IPS-20b (cell line): ENCODE data around the gene SLC35F3.

ENCODE experiments used
- H3K27ac ChIP-seq: one replicate; pipeline ENCODE4 v1.5.1; 2013; ENCODE audit warnings: low read length
- H3K27me3 ChIP-seq: 2 replicates; pipeline ENCODE4 v1.6.1; 2013; ENCODE audit warnings: mild to moderate bottlenecking, low read length, inconsistent platforms; ENCODE audit not compliant: insufficient read depth
- H3K36me3 ChIP-seq: 2 replicates; pipeline ENCODE4 v1.6.1; 2013; ENCODE audit warnings: low read depth, mild to moderate bottlenecking, inconsistent platforms, low read length, moderate library complexity; ENCODE audit not compliant: insufficient read depth
- H3K4me1 ChIP-seq: 2 replicates; pipeline ENCODE4 v1.6.1; 2013; ENCODE audit warnings: mild to moderate bottlenecking, control low read depth, inconsistent platforms, low read length, moderate library complexity; ENCODE audit not compliant: insufficient read depth
- H3K4me3 ChIP-seq: 2 replicates; pipeline ENCODE4 v1.5.1; 2013; ENCODE audit warnings: mild to moderate bottlenecking, low read length, inconsistent platforms
- H3K9ac ChIP-seq: 2 replicates; pipeline ENCODE4 v1.6.1; 2013; ENCODE audit warnings: low read depth, mild to moderate bottlenecking, inconsistent platforms, low read length, moderate library complexity
- H3K9me3 ChIP-seq: 2 replicates; pipeline ENCODE4 v1.6.1; 2013; ENCODE audit warnings: mild to moderate bottlenecking, low read depth, low read length, inconsistent platforms; ENCODE audit not compliant: insufficient read depth

SLC35F3 gene

GRCh38 chr1:234309598-234310459 lies 405.4 kb downstream of the SLC35F3 start:
- Histone ChIP-seq H3K4me3 (no peak overlapping the region), H3K27ac (no peak overlapping the region), H3K9me3 (no peaks in the 10 kb centered on the region), H3K27me3 (no peaks in the 10 kb centered on the region), H3K36me3 (no peaks in the 10 kb centered on the region), H3K9ac (no peak overlapping the region), H3K4me1 (peaks cover 7% of the 10 kb centered on the region)

DNA sequence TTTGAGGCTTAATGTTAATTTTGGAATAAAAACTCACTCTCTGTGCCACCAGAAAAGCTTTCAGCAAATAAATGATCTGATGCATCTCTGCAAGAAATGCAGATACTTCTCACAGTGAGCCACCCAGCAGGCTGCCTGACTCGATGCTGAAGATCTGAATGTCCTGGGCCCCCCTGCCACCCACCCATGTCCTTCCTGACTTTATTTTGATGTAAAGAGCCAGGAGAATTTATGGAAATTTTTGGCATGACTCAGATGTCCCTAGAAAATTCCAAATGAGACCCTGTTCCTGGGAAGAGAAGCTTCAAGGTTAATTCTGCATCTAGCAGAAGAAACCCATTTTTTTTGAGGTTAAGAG lies 406.0 kb downstream of the SLC35F3 start:
- no peaks in the 10 kb centered on the region for H3K9me3 ChIP-seq
- no peak overlapping the region for H3K9ac ChIP-seq
- no peak overlapping the region for H3K4me3 ChIP-seq
- H3K36me3 ChIP-seq = no peaks in the 10 kb centered on the region
- no peak overlapping the region for H3K27ac ChIP-seq
- H3K4me1 ChIP-seq = peaks cover 7% of the 10 kb centered on the region
- no peaks in the 10 kb centered on the region for H3K27me3 ChIP-seq

DNA sequence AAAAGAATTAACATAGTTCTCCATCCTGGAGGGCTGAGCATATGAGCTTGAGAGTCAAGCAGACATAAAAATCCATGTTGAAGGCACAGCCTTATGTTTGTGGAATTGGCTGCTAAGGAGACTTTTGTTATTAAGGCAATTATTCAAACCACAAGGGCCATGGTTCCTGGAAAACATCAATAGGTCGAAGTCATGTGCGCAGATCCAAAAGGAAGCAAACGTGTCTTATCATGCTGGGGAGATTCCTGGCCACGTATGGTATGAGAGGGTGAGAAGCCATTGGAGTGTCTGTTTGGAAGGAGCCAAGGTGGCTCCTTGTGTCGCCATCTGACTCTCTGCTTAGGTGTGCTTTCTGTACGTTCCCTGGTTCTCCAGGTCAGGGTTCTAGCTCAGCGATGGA lies 406.9 kb downstream of the SLC35F3 start:
- peaks cover 7% of the 10 kb centered on the region for H3K4me1 ChIP-seq
- no peak overlapping the region for H3K4me3 ChIP-seq
- no peak overlapping the region for H3K9ac ChIP-seq
- no peaks in the 10 kb centered on the region for H3K36me3 ChIP-seq
- H3K27me3 ChIP-seq = no peaks in the 10 kb centered on the region
- no peak overlapping the region for H3K27ac ChIP-seq
- H3K9me3 ChIP-seq = no peaks in the 10 kb centered on the region

DNA sequence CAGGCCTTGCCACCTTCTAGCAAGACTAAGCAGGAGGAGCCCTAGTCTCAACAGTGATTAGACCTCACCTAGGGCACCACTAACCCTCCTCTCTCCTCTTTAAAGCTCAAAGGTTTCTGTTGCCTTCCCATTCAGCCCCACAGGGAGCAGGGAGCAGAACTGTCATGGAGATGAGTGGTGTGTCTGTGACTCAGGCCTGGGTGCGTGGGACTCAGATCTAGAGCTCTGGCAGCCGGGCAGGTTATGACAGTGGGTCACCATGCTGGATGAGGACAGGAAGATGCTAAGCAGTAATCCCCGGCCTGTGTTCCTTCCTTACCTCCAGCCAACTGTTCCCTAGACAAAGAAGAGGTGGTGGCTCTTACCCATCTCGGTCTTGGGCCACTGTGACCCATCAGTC lies 408.7 kb downstream of the SLC35F3 start:
- no peaks in the 10 kb centered on the region for H3K36me3 ChIP-seq
- H3K27ac ChIP-seq = no peak overlapping the region
- H3K9ac ChIP-seq = no peak overlapping the region
- H3K4me3 ChIP-seq = no peak overlapping the region
- peaks cover 9% of the 10 kb centered on the region for H3K4me1 ChIP-seq
- no peaks in the 10 kb centered on the region; the same call in 1 of the 2 replicates for H3K27me3 ChIP-seq
- H3K9me3 ChIP-seq = no peaks in the 10 kb centered on the region

GRCh38 chr1:234315091-234315541 lies 410.6 kb downstream of the SLC35F3 start:
- H3K9ac ChIP-seq = no peak overlapping the region
- H3K36me3 ChIP-seq = no peaks in the 10 kb centered on the region
- no peaks in the 10 kb centered on the region; the same call in 1 of the 2 replicates for H3K27me3 ChIP-seq
- H3K9me3 ChIP-seq = no peaks in the 10 kb centered on the region
- H3K4me1 ChIP-seq = peaks cover 2% of the 10 kb centered on the region; the same call in 1 of the 2 replicates
- H3K27ac ChIP-seq = no peak overlapping the region
- H3K4me3 ChIP-seq = no peak overlapping the region

- Histone ChIP-seq H3K4me3 (no peak overlapping the region), H3K27me3 (no peaks in the 10 kb centered on the region; the same call in 1 of the 2 replicates), H3K9me3 (no peaks in the 10 kb centered on the region), H3K9ac (no peak overlapping the region), H3K4me1 (peaks cover 2% of the 10 kb centered on the region; the same call in 1 of the 2 replicates), H3K36me3 (no peaks in the 10 kb centered on the region), H3K27ac (no peak overlapping the region)
Observed at GRCh38 chr1:234315588-234315987, 411.1 kb downstream of the SLC35F3 start.

GRCh38 chr1:234316486-234316885 lies 412.0 kb downstream of the SLC35F3 start:
- Histone ChIP-seq H3K27ac (no peak overlapping the region), H3K9ac (no peak overlapping the region), H3K4me1 (peaks cover 2% of the 10 kb centered on the region; the same call in 1 of the 2 replicates), H3K4me3 (no peak overlapping the region), H3K9me3 (no peaks in the 10 kb centered on the region), H3K27me3 (no peaks in the 10 kb centered on the region; the same call in 1 of the 2 replicates), H3K36me3 (no peaks in the 10 kb centered on the region)

- no peaks in the 10 kb centered on the region for H3K36me3 ChIP-seq
- H3K9ac ChIP-seq = no peak overlapping the region
- H3K27me3 ChIP-seq = no peaks in the 10 kb centered on the region; the same call in 1 of the 2 replicates
- no peak overlapping the region for H3K27ac ChIP-seq
- H3K9me3 ChIP-seq = no peaks in the 10 kb centered on the region
- H3K4me3 ChIP-seq = no peak overlapping the region
- peaks cover 2% of the 10 kb centered on the region; the same call in 1 of the 2 replicates for H3K4me1 ChIP-seq
Observed at GRCh38 chr1:234316937-234317336, 412.5 kb downstream of the SLC35F3 start.

DNA sequence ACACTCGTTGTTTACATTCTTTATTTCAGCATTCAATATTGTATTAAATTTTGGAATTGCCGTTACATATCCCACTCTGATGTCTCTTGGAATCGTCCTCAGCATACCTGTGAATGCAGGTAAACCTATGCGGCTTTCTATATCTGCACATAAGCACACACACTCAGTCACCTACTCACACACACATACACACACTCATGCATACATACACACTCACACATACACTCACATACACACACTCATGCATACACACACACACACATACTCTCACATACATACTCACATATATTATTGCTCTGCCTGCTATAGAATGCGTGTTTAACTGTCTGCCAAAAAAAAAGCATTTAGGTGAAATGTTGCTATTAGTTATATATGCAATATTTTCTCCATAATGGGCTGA lies 415.6 kb downstream of the SLC35F3 start:
- Histone ChIP-seq H3K27ac (no peak overlapping the region), H3K9me3 (no peaks in the 10 kb centered on the region), H3K36me3 (no peaks in the 10 kb centered on the region), H3K4me3 (no peak overlapping the region), H3K27me3 (peaks cover 8% of the 10 kb centered on the region; the same call in 1 of the 2 replicates), H3K4me1 (peaks cover 2% of the 10 kb centered on the region; the same call in 1 of the 2 replicates), H3K9ac (no peak overlapping the region)

- Histone ChIP-seq H3K27ac (no peak overlapping the region), H3K27me3 (peaks cover 13% of the 10 kb centered on the region; the same call in 1 of the 2 replicates), H3K4me3 (no peak overlapping the region), H3K9me3 (no peaks in the 10 kb centered on the region), H3K36me3 (no peaks in the 10 kb centered on the region), H3K9ac (no peak overlapping the region), H3K4me1 (0 out of 2 replicates have a peak, but pooled peaks cover 2% of the 10 kb centered on the region)
Observed at GRCh38 chr1:234320549-234320948, 416.1 kb downstream of the SLC35F3 start.

GRCh38 chr1:234321231-234321630 lies 416.8 kb downstream of the SLC35F3 start:
- Histone ChIP-seq H3K27ac (no peak overlapping the region), H3K36me3 (no peaks in the 10 kb centered on the region), H3K27me3 (peaks cover 20% of the 10 kb centered on the region), H3K9me3 (no peaks in the 10 kb centered on the region), H3K4me3 (no peak overlapping the region), H3K9ac (no peak overlapping the region), H3K4me1 (0 out of 2 replicates have a peak, but pooled peaks cover 2% of the 10 kb centered on the region)

DNA sequence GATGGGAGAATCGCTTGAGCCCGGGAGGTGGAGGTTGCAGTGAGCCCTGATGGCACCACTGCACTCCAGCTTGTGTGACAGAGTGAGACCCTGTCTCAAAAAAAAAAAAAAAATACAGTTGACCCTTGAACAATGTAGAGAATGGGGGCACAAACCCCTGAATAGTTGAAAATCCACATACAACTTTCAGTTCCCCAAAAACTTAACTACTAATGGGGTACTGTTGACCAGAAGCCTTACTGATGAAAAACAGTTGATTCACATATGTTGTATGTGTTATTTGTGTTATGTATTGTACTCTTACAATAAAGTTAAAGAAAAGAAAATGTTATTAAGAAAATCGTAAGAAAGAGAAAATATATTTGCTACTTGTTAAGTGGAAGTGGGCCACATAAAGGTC lies 417.6 kb downstream of the SLC35F3 start:
- peaks cover 23% of the 10 kb centered on the region for H3K27me3 ChIP-seq
- H3K4me3 ChIP-seq = no peak overlapping the region
- no peak overlapping the region for H3K27ac ChIP-seq
- H3K4me1 ChIP-seq = peaks cover 4% of the 10 kb centered on the region; the same call in 1 of the 2 replicates
- no peak overlapping the region for H3K9ac ChIP-seq
- no peaks in the 10 kb centered on the region for H3K9me3 ChIP-seq
- H3K36me3 ChIP-seq = no peaks in the 10 kb centered on the region
